Activated CD4-positive, alpha-beta T cell treated with anti-CD3 and anti-CD28 coated beads, Interleukin-2, amount 50 U/mL, for 4 hours (primary cell): Measurements from ENCODE around the gene NDUFB6.

Source experiments
- DNase-seq, 2 experiments: peaks; one replicate each; pipeline ENCODE4 v3.0.0-alpha.2; 2020

The NDUFB6 gene

DNA sequence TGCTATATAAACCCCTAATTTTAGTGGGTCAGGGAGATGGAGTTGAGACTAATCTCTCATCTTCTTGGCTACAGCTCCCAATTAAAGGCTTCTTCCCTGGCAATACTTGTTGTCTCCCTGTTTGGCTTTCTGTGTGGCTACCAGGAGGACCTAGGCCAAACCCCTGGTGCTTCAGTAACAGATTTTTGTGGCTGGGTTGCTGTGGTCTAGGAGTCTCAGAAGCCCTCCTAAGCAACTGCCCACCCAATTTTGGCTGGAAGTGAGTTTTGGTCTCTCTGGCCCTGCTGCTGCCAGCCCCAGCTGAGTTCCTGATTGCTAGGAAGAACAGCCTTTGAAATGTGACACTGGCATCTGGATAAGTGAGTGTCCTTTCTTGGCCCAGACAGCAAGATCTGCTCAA, 56.7 kb downstream of the NDUFB6 start:
- no peak for DNase-seq

DNA sequence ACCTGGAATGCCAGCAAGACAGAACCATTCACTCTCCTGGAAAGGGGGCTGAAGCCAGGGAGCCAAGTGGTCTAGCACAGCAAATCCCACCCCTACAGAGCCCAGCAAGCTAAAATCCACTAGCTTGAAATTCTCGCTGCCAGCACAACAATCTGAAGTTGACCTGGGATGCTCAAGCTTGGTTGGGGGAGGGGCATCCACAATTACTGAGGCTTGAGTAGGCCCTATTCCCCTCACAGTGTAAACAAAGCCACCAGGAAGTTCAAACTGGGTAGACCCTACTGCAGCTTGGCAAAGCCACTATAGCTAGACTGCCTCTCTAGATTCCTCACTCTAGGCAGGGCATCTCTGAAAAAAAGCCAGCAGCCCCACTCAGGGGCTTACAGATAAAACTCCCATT, 64.2 kb downstream of the NDUFB6 start:
- DNase-seq = no peak

DNA sequence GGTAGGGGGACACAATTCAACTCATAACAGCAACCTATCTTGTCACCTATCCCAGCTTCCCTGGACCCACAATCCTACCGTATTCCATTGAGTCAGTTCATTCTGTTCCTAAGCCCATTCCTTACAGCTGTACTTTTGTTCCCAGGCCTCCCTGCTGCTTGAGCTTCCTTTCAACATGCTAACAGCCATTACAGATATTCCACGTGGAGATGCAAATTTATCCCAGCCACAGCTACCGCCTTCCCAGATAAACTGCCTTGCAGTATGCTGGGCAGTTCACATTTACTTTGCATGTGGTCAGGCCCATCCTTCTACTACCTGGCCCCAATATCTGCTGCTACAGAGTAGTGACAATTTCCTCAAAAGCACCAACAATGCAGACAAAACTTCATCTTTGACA, 70.0 kb downstream of the NDUFB6 start:
- no peak for DNase-seq
